Neural cell (in vitro differentiated cells): Measurements from ENCODE around the gene ANKFN1. TPM values are rescaled to one million over a fixed set of nuclear protein-coding genes. Genes with fewer than 3 reads are reported as not detected.

Experiments
- H2AFZ ChIP-seq: fragments of 200-600, 300-800 bp; sonication (generic), shearing (Covaris generic); 2 replicates; pipeline ENCODE4 v1.6.0; 2014; ENCODE audit warnings: low read depth, mild to moderate bottlenecking, antibody characterized with exemption, low read length, moderate library complexity
- H3F3A ChIP-seq: fragments of 200-600 bp; shearing (Covaris generic); 2 replicates; pipeline ENCODE4 v1.6.1; 2016; ENCODE audit warnings: mild to moderate bottlenecking, moderate library complexity, mixed read lengths, antibody characterized with exemption, low read length; ENCODE audit not compliant: insufficient read depth, poor library complexity, severe bottlenecking
- H3K27ac ChIP-seq: fragments of 200-600, 300-800 bp; sonication (generic), shearing (Covaris generic); 2 replicates; pipeline ENCODE4 v1.5.1; 2014; ENCODE audit warnings: mild to moderate bottlenecking, low read length, moderate library complexity
- H3K27me3 ChIP-seq: fragments of 300-800, 200-600 bp; sonication (generic), shearing (Covaris generic); 2 replicates; pipeline ENCODE4 v1.6.0; 2014; ENCODE audit warnings: mild to moderate bottlenecking, low read depth, low read length, moderate library complexity; ENCODE audit not compliant: insufficient read depth
- H3K36me3 ChIP-seq: fragments of 300-800, 200-600 bp; sonication (generic), shearing (Covaris generic); 2 replicates; pipeline ENCODE4 v1.5.1; 2014; ENCODE audit warnings: mild to moderate bottlenecking, antibody characterized with exemption, low read length, moderate library complexity; ENCODE audit not compliant: insufficient read depth
- H3K4me2 ChIP-seq: fragments of 300-800, 200-600 bp; sonication (generic), shearing (Covaris generic); 2 replicates; pipeline ENCODE4 v1.6.0; 2014; ENCODE audit warnings: mild to moderate bottlenecking, low read length
- H3K4me3 ChIP-seq: fragments of 300-800, 200-600 bp; sonication (generic), shearing (Covaris generic); 2 replicates; pipeline ENCODE4 v1.5.1; 2014; ENCODE audit warnings: mild to moderate bottlenecking, low read length, moderate library complexity
- H3K79me2 ChIP-seq: fragments of 200-600 bp; shearing (Covaris generic); replicated peaks from 2 replicates; pipeline ENCODE4 v1.6.0; 2014; ENCODE audit warnings: mild to moderate bottlenecking, low read length, moderate library complexity; ENCODE audit not compliant: insufficient read depth
- H3K9ac ChIP-seq: fragments of 300-800, 200-600 bp; sonication (generic), shearing (Covaris generic); 2 replicates; pipeline ENCODE4 v1.6.1; 2016; ENCODE audit warnings: mild to moderate bottlenecking, low read length, mixed read lengths
- H3K9me2 ChIP-seq: fragments of 200-600 bp; shearing (Covaris generic); 2 replicates; pipeline ENCODE4 v1.6.1; 2016; ENCODE audit warnings: mild to moderate bottlenecking, low read length, mixed read lengths; ENCODE audit not compliant: insufficient read depth
- H3K9me3 ChIP-seq: fragments of 200-600, 300-800 bp; sonication (generic), shearing (Covaris generic); 2 replicates; pipeline ENCODE4 v1.6.1; 2016; ENCODE audit warnings: mild to moderate bottlenecking, mixed run types, low read length, moderate library complexity, mixed read lengths
- H4K20me1 ChIP-seq: fragments of 200-600 bp; shearing (Covaris generic); 2 replicates; pipeline ENCODE4 v1.6.1; 2016; ENCODE audit warnings: mild to moderate bottlenecking, mixed run types; ENCODE audit not compliant: insufficient read depth
- EP300 ChIP-seq: fragments of 450-650 bp; conservative IDR thresholded peaks from 2 replicates; pipeline ENCODE4 v1.6.1; 2014; ENCODE audit warnings: antibody characterized with exemption, mild to moderate bottlenecking, moderate library complexity; ENCODE audit not compliant: poor library complexity, severe bottlenecking
- EZH2 ChIP-seq: fragments of 200-600, 300-800 bp; shearing (Covaris generic), sonication (generic); IDR thresholded peaks from 2 replicates; pipeline ENCODE4 v1.6.1; 2014; ENCODE audit warnings: antibody characterized with exemption, low read length, borderline replicate concordance, mild to moderate bottlenecking; ENCODE audit not compliant: insufficient read depth, poor library complexity, severe bottlenecking
- MXI1 ChIP-seq: fragments of 450-650 bp; conservative IDR thresholded peaks from 2 replicates; pipeline ENCODE4 v1.6.1; 2014; ENCODE audit warnings: antibody characterized with exemption, mild to moderate bottlenecking; ENCODE audit not compliant: poor library complexity, severe bottlenecking
- POLR2AphosphoS5 ChIP-seq: IDR thresholded peaks from 2 replicates; pipeline ENCODE4 v1.6.1; 2012
- RAD21 ChIP-seq: fragments of 450-650 bp; conservative IDR thresholded peaks from 2 replicates; pipeline ENCODE4 v1.6.1; 2014; ENCODE audit warnings: antibody characterized with exemption, mild to moderate bottlenecking, moderate library complexity
- SMC3 ChIP-seq: fragments of 450-650 bp; conservative IDR thresholded peaks from 2 replicates; pipeline ENCODE4 v1.6.1; 2014; ENCODE audit warnings: antibody characterized with exemption, mild to moderate bottlenecking, moderate library complexity; ENCODE audit not compliant: poor library complexity
- TAF1 ChIP-seq: IDR thresholded peaks from 2 replicates; pipeline ENCODE4 v1.6.1; 2012; ENCODE audit warnings: low read depth
- polyA plus RNA-seq: library from polyadenylated mRNA; depleted of rRNA; stranded (reverse); fragments of >200 nt; gene quantifications from 2 replicates; pipeline ENCODE4 v1.2.3, GENCODE V29; 2014
- TF ChIP-seq, protein P1 (sequence below): IDR thresholded peaks from 2 replicates; pipeline ENCODE4 v1.6.1; 2012; ENCODE audit warnings: borderline replicate concordance
- TF ChIP-seq, protein P2 (sequence below): fragments of 450-650 bp; IDR thresholded peaks from 2 replicates; pipeline ENCODE4 v1.5.1; 2014; ENCODE audit warnings: antibody characterized with exemption, mild to moderate bottlenecking, moderate library complexity; ENCODE audit not compliant: poor library complexity, severe bottlenecking

ANKFN1 gene
- polyA plus RNA-seq, 1 donor from 2014 or later: 0.14 TPM

DNA sequence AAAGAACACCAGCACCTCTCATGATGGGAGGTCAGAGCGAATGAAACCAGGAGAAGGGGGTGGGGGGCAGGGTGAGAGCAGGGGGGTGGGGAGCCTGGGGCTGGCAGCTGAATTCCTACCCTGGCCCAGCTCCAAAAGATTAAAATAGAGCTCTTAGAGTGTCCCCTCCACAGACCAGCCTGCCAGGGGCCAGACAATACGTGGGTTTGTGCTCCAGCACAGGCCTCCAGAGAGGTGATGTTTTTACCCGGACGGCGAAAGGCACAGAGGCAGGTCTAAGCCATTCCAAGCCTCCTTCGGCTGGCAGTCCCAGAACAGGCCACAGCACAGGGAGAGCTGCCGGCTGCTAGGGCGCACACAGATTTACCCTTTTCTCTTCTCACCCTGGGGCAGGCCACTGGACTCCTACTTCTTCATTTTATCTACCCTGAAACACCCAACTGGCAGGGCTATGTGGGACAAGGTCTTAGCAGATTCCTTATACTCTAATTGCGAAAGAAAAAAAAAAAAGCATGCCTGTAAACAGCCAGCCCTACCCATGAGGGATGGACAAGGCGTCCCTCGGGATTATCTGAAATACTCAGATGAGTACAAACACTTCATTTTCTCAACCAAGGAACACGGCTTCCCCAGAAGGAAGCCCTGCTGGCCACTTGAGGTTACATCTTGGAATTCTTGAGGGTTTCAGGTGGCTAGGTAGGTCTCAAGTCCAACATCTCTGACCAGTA is 368.3 kb downstream of the ANKFN1 start:
- no peak overlapping the region for H3K27ac ChIP-seq
- H3K27me3 ChIP-seq: no peaks in the 10 kb centered on the region
- H3F3A ChIP-seq: no peaks in the 10 kb centered on the region
- no peak overlapping the region for H3K9ac ChIP-seq
- no peaks in the 10 kb centered on the region for H3K79me2 ChIP-seq
- H3K9me2 ChIP-seq: no peaks in the 10 kb centered on the region
- no peak overlapping the region for H3K4me2 ChIP-seq
- H2AFZ ChIP-seq: no peak overlapping the region
- TF ChIP-seq RAD21 (no peak), EZH2 (no peak), MXI1 (no peak), SMC3 (no peak), EP300 (no peak), POLR2AphosphoS5 (no peak), TAF1 (no peak)
- TF ChIP-seq, protein P1, sequence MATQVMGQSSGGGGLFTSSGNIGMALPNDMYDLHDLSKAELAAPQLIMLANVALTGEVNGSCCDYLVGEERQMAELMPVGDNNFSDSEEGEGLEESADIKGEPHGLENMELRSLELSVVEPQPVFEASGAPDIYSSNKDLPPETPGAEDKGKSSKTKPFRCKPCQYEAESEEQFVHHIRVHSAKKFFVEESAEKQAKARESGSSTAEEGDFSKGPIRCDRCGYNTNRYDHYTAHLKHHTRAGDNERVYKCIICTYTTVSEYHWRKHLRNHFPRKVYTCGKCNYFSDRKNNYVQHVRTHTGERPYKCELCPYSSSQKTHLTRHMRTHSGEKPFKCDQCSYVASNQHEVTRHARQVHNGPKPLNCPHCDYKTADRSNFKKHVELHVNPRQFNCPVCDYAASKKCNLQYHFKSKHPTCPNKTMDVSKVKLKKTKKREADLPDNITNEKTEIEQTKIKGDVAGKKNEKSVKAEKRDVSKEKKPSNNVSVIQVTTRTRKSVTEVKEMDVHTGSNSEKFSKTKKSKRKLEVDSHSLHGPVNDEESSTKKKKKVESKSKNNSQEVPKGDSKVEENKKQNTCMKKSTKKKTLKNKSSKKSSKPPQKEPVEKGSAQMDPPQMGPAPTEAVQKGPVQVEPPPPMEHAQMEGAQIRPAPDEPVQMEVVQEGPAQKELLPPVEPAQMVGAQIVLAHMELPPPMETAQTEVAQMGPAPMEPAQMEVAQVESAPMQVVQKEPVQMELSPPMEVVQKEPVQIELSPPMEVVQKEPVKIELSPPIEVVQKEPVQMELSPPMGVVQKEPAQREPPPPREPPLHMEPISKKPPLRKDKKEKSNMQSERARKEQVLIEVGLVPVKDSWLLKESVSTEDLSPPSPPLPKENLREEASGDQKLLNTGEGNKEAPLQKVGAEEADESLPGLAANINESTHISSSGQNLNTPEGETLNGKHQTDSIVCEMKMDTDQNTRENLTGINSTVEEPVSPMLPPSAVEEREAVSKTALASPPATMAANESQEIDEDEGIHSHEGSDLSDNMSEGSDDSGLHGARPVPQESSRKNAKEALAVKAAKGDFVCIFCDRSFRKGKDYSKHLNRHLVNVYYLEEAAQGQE: no peak
- TF ChIP-seq, protein P2, sequence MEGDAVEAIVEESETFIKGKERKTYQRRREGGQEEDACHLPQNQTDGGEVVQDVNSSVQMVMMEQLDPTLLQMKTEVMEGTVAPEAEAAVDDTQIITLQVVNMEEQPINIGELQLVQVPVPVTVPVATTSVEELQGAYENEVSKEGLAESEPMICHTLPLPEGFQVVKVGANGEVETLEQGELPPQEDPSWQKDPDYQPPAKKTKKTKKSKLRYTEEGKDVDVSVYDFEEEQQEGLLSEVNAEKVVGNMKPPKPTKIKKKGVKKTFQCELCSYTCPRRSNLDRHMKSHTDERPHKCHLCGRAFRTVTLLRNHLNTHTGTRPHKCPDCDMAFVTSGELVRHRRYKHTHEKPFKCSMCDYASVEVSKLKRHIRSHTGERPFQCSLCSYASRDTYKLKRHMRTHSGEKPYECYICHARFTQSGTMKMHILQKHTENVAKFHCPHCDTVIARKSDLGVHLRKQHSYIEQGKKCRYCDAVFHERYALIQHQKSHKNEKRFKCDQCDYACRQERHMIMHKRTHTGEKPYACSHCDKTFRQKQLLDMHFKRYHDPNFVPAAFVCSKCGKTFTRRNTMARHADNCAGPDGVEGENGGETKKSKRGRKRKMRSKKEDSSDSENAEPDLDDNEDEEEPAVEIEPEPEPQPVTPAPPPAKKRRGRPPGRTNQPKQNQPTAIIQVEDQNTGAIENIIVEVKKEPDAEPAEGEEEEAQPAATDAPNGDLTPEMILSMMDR: no peak
- no peaks in the 10 kb centered on the region for H3K36me3 ChIP-seq
- no peaks in the 10 kb centered on the region for H4K20me1 ChIP-seq
- no peaks in the 10 kb centered on the region for H3K9me3 ChIP-seq
- H3K4me3 ChIP-seq: no peak overlapping the region

DNA sequence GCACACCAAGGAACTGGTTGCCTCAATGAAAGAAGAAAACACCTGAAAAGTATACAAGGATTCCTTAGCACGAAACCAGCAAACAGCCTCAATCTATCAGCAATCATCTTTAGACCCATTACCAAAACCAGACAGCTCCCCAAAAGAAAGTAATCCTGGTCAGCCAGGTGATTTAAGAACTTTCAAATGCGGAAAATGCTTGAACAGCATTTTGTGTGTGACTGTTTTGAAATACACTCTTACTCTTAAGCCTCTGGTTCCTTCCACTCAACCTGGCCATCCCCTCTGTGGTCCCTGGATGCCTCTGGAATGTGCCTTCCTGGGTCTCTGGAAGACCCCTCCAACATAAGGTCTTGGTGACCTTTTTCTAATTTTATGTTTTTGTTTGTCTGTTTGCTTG is 369.8 kb downstream of the ANKFN1 start:
- Histone ChIP-seq H3F3A (no peaks in the 10 kb centered on the region), H3K9ac (no peak overlapping the region), H3K79me2 (no peaks in the 10 kb centered on the region), H4K20me1 (no peaks in the 10 kb centered on the region), H3K4me2 (no peak overlapping the region), H3K27me3 (no peaks in the 10 kb centered on the region), H3K9me3 (no peaks in the 10 kb centered on the region), H2AFZ (no peak overlapping the region), H3K4me3 (no peak overlapping the region), H3K9me2 (no peaks in the 10 kb centered on the region), H3K27ac (no peak overlapping the region), H3K36me3 (no peaks in the 10 kb centered on the region)
- TF ChIP-seq EP300 (no peak), EZH2 (no peak), RAD21 (no peak), MXI1 (no peak), TAF1 (no peak), POLR2AphosphoS5 (no peak), SMC3 (no peak)
- TF ChIP-seq, protein P2: no peak
- TF ChIP-seq, protein P1: no peak
